Activated CD4-positive, alpha-beta T cell treated with anti-CD3 and anti-CD28 coated beads, Interleukin-2, amount 10 ng/mL, durations not matched to agents 24 days and 14 days (primary cell): ENCODE results near the gene CENPX. TPM values are rescaled to one million over a fixed set of nuclear protein-coding genes. Genes with fewer than 3 reads are reported as not detected.

ENCODE experiments used
- DNase-seq: peaks from one replicate; pipeline ENCODE4 v3.0.0; 2022
- H3K27ac Mint-ChIP-seq: one replicate; pipeline ENCODE4 v1.8.0; 2022; ENCODE audit warnings: mild to moderate bottlenecking, mixed read lengths
- H3K27me3 Mint-ChIP-seq: one replicate; pipeline ENCODE4 v1.8.0; 2022; ENCODE audit warnings: mixed read lengths
- H3K36me3 Mint-ChIP-seq: one replicate; pipeline ENCODE4 v1.8.0; 2022; ENCODE audit warnings: low read depth, mild to moderate bottlenecking, mixed read lengths
- H3K4me1 Mint-ChIP-seq: one replicate; pipeline ENCODE4 v1.8.0; 2021; ENCODE audit warnings: mixed read lengths
- H3K4me3 Mint-ChIP-seq: one replicate; pipeline ENCODE4 v1.8.0; 2022; ENCODE audit warnings: mild to moderate bottlenecking, moderate library complexity, mixed read lengths
- H3K9me3 Mint-ChIP-seq: one replicate; pipeline ENCODE4 v1.8.0; 2021; ENCODE audit warnings: mixed read lengths
- intact Hi-C: fragments of 100-400 bp; cut with micrococcal nuclease; formaldehyde crosslinking; loops from one replicate; pipeline ENCODE4 v1.15.1; 2023
- total RNA-seq: library from RNA; stranded (reverse); gene quantifications from 2 replicates; pipeline ENCODE4 v1.2.3, GENCODE V29; 2022

The CENPX gene
- total RNA-seq, 1 donor from 2014 or later = 123 TPM

DNA sequence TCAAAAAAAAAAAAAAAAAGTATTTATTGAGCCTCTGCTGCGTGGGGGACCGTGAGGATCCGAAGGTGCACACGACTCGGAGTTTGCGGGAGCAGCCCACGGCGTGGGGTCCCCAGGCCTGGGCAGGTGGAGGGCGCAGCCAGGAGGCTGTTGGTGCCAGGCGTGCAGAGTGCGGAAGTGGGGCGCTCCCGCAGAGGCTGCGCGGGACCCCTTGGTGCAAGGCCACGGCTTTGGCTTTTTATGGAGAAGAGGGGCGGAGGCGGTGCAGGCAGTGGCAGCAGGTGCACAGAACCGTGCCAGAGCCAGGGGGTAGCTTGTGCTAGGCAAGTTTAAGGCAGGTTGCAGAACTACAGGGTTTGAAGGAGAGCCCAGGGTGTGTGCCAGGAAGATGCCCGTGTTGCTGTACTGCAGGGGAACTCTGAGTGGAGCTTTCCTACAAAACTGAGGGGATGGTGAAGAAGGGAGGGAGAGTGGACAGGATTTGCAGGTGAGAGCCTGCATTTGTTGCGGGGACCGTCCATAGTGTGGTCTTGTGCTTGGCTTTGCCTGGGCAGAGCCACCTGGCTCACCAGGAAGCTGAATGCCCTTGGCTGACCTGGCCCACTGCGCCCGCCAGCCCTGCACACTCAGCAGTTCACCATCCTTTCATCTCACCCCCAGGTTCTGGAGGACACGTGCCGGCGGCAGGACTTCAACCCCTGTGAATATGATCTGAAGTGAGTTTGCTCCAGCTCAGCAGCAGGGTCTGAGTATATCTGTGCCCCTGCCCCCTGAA, 44.0 kb downstream of the CENPX start:
- DNase-seq = no peak
- peaks cover 3% of the 10 kb centered on the region for H3K9me3 Mint-ChIP-seq
- H3K4me3 Mint-ChIP-seq = peak overlapping the region; percentile 79
- H3K4me1 Mint-ChIP-seq = peaks cover 33% of the 10 kb centered on the region
- peak overlapping the region; percentile 51 for H3K27ac Mint-ChIP-seq
- H3K36me3 Mint-ChIP-seq = peaks cover 12% of the 10 kb centered on the region
- peaks cover 2% of the 10 kb centered on the region for H3K27me3 Mint-ChIP-seq
- intact Hi-C loops = loop anchor here (5.0 kb wide), 1 partner anchor 116 kb away; the partner anchor contains the start of gene P4HB

GRCh38 chr17:81977211-81977808, 45.4 kb downstream of the CENPX start, which contains the start of gene ASPSCR1:
TSS of gene ASPSCR1 (plus strand) at chr17:81977629. CDS start at chr17:81977647, 18 bp downstream.
- H3K36me3 Mint-ChIP-seq = peaks cover 7% of the 10 kb centered on the region
- peak within 1 kb of the TSS; percentile 98 for H3K27ac Mint-ChIP-seq
- H3K9me3 Mint-ChIP-seq = peaks cover 3% of the 10 kb centered on the region
- peak; percentile 97 for DNase-seq
- H3K4me3 Mint-ChIP-seq = peak within 1 kb of the TSS; percentile 92
- intact Hi-C loops = loop anchor here (1.0 to 5.0 kb wide), 4 partner anchors 9 to 115 kb away; partner anchors contain the start of genes DCXR, LRRC45 and P4HB
- peaks cover 2% of the 10 kb centered on the region for H3K27me3 Mint-ChIP-seq
- peaks cover 33% of the 10 kb centered on the region for H3K4me1 Mint-ChIP-seq

DNA sequence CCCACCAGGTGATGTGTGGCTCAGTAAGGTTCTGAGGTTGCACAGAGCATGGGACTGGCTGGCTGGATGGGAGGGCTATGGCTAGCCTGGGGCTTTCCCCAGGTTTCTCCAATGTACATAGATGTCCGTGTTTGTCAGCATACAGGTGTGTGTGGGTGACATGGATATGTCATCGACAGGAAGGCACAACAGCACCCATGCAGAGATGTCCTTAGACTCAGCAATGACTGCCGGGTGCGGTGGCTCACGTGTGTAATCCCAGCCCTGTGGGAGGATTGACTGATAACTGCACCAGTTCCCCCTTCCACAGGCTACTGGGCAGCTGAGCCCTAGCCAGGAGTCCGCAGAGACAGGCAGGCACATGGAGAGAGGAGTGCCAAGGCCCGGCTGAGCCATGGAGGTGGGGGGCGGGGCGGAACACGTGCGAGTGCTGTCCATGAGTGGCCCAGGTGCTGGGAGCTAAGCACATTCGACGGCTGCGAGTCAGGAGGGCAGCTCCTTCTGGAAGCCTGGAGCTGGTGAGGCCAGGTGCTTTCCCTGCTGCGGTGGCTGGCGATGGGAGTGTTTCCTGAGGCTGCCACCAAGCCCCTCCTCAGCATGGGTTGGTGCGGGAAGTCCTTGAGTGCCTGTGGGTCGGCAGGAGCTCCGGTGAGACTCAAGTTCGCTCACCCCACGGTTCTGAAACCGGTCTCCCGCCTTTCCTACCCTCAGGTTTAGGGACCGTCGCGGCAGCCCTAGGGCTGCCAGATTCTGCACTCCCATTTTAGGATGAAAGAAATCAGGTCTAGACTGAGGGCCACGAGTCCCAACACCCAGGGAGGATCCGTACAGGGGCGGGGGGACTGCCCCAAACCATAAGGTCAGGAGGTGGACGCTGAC, 46.1 kb downstream of the CENPX start:
- intact Hi-C loops = loop anchor here (1.0 to 5.0 kb wide), 4 partner anchors 8 to 114 kb away; partner anchors contain the start of genes DCXR, LRRC45 and P4HB
- peak; percentile 75 for DNase-seq
- H3K4me1 Mint-ChIP-seq = peaks cover 33% of the 10 kb centered on the region
- H3K36me3 Mint-ChIP-seq = peaks cover 7% of the 10 kb centered on the region
- H3K27me3 Mint-ChIP-seq = peaks cover 2% of the 10 kb centered on the region
- H3K9me3 Mint-ChIP-seq = peaks cover 3% of the 10 kb centered on the region
- peak overlapping the region; percentile 98 for H3K27ac Mint-ChIP-seq
- H3K4me3 Mint-ChIP-seq = peak overlapping the region; percentile 92

DNA sequence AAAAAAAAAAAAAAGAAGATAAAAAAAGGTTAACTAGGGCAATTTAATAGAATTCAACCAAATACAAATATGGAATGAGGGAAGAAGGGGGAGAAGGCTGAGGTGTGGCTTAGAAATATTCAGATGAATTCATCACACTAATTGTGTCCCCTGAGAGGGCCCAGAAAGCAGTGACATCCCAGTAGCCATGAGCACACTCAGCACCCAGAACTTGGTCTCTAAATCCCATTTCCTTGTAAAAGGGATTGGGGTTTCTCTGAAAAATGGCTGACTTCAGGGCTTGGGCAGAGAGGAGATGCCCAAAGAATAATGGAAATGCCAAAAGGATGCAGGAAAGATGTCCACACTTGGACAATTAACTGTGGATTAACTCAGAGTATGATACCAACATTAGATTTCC, 49.2 kb downstream of the CENPX start:
- H3K27me3 Mint-ChIP-seq = peaks cover 2% of the 10 kb centered on the region

GRCh38 chr17:81968850-81969812, 53.5 kb downstream of the CENPX start:
- no peak overlapping the region for H3K4me3 Mint-ChIP-seq
- no peak overlapping the region for H3K27ac Mint-ChIP-seq
- intact Hi-C loops = loop anchor here (1.0 kb wide), 1 partner anchor 8 kb away; the partner anchor contains the start of gene ASPSCR1
- no peaks in the 10 kb centered on the region for H3K9me3 Mint-ChIP-seq
- H3K27me3 Mint-ChIP-seq = peaks cover 10% of the 10 kb centered on the region
- no peak for DNase-seq
- H3K36me3 Mint-ChIP-seq = no peaks in the 10 kb centered on the region
- peaks cover 10% of the 10 kb centered on the region for H3K4me1 Mint-ChIP-seq

More for the DNA sequence above, 49.2 kb downstream of the CENPX start:
- Mint-ChIP-seq H3K36me3 (no peaks in the 10 kb centered on the region), H3K9me3 (peaks cover 3% of the 10 kb centered on the region), H3K4me3 (no peak overlapping the region), H3K4me1 (peaks cover 19% of the 10 kb centered on the region), H3K27ac (no peak overlapping the region)
- DNase-seq = no peak
- intact Hi-C loops = no loop called here

Other genes with a start within 250 kb of the CENPX start
- not detected in 2 replicates for gene GCGR, start 218.7 kb downstream of the CENPX start, total RNA-seq
- 46.7 and 51.9 TPM in 2 replicates for gene MCRIP1, start 189.6 kb downstream of the CENPX start, total RNA-seq
- gene PPP1R27, start 187.8 kb downstream of the CENPX start, total RNA-seq = not detected in 2 replicates
- 458 and 507 TPM in 2 replicates for gene P4HB, start 162.3 kb downstream of the CENPX start, total RNA-seq
- 697 and 714 TPM in 2 replicates for gene ARHGDIA, start 151.5 kb downstream of the CENPX start, total RNA-seq
- gene ALYREF, start 131.3 kb downstream of the CENPX start, total RNA-seq = 254 and 264 TPM in 2 replicates
- 132 and 135 TPM in 2 replicates for gene ANAPC11, start 131.2 kb downstream of the CENPX start, total RNA-seq
- gene NPB, start 120.6 kb downstream of the CENPX start, total RNA-seq = 0.30 and 0.40 TPM in 2 replicates
- gene PCYT2, start 111.5 kb downstream of the CENPX start, total RNA-seq = 43.0 and 46.5 TPM in 2 replicates
- gene SIRT7, start 104.7 kb downstream of the CENPX start, total RNA-seq = 54.9 and 58.2 TPM in 2 replicates
- 32.5 and 33.3 TPM in 2 replicates for gene MAFG, start 95.1 kb downstream of the CENPX start, total RNA-seq
- 136 and 138 TPM in 2 replicates for gene PYCR1, start 85.6 kb downstream of the CENPX start, total RNA-seq
- gene MYADML2, start 75.6 kb downstream of the CENPX start, total RNA-seq = not detected in 2 replicates
- 1.7 and 1.8 TPM in 2 replicates for gene NOTUM, start 61.7 kb downstream of the CENPX start, total RNA-seq
- gene ASPSCR1, start 45.2 kb downstream of the CENPX start, total RNA-seq = 35.1 and 37.3 TPM in 2 replicates
- 39.0 and 40.6 TPM in 2 replicates for gene LRRC45, start 427 bp upstream of the CENPX start, total RNA-seq
- 11.5 and 12.1 TPM in 2 replicates for gene RAC3, start 8.8 kb upstream of the CENPX start, total RNA-seq
- 128 TPM in 2 replicates for gene DCXR, start 14.8 kb upstream of the CENPX start, total RNA-seq
- 21.4 and 30.8 TPM in 2 replicates for gene RFNG, start 28.9 kb upstream of the CENPX start, total RNA-seq
- gene GPS1, start 29.0 kb upstream of the CENPX start, total RNA-seq = 117 and 118 TPM in 2 replicates
- 230 and 232 TPM in 2 replicates for gene DUS1L, start 42.9 kb upstream of the CENPX start, total RNA-seq
- 428 and 452 TPM in 2 replicates for gene FASN, start 75.4 kb upstream of the CENPX start, total RNA-seq
- 56.0 and 58.4 TPM in 2 replicates for gene CCDC57, start 190.0 kb upstream of the CENPX start, total RNA-seq
- 162 and 171 TPM in 2 replicates for gene SLC16A3, start 206.2 kb upstream of the CENPX start, total RNA-seq